Adrenal gland (tissue), 12 donors: ENCODE results near the gene PRKCE. TPM values are rescaled to one million over a fixed set of nuclear protein-coding genes. Genes with fewer than 3 reads are reported as not detected.

Source experiments
- DNase-seq, 7 donors: peaks; one replicate each; pipeline ENCODE4 v3.0.0-alpha.2; 2019 to 2020
- H3K27ac ChIP-seq, 5 donors: fragments of 200-600 bp; sonication (generic) in 4 of 5; 1 replicate in 3 of 5; 2 replicates in 2 of 5; pipeline versions ENCODE4 v1.5.1 to v1.8.0; 2016 to 2020; ENCODE audit warnings: mild to moderate bottlenecking in 1 of 5
- H3K27me3 ChIP-seq: fragments of 200-600 bp; 2 replicates; pipeline ENCODE4 v1.8.0; 2021
- H3K36me3 ChIP-seq, 2 donors: fragments of 200-600 bp; replicated peaks in 1 of 2; 1 replicate in 1 of 2; 2 replicates in 1 of 2; pipeline versions ENCODE4 v1.5.1 to v1.8.0; 2018 to 2022
- H3K4me1 ChIP-seq, 2 donors: fragments of 200-600 bp; replicated peaks in 1 of 2; 1 replicate in 1 of 2; 2 replicates in 1 of 2; pipeline versions ENCODE4 v1.5.1 to v1.8.0; 2018 to 2021
- H3K4me3 ChIP-seq, 4 donors: fragments of 200-600 bp; sonication (generic) in 3 of 4; one replicate each; pipeline ENCODE4 v1.5.1; 2016 to 2018
- H3K9me3 ChIP-seq, 3 donors: fragments of 200-600 bp; sonication (generic) in 1 of 3; replicated peaks in 1 of 3; 1 replicate in 2 of 3; 2 replicates in 1 of 3; pipeline versions ENCODE4 v1.5.1 to v1.8.0; 2016 to 2021
- POLR2A ChIP-seq, 2 donors: fragments of 450-650 bp; IDR thresholded peaks; one replicate each; pipeline ENCODE4 v1.6.1; 2017; ENCODE audit warnings: antibody characterized with exemption in 2 of 2, mild to moderate bottlenecking in 2 of 2, moderate library complexity in 1 of 2
- WGBS, 4 donors: extraction: QIAGEN DNeasy Blood & Tissue Kit in 2 of 4; methylation state at CpG; one replicate each; pipeline versions ENCODE4 v1.1.5 to v1.1.7; 2013 to 2017; 5-methylcytosine and 5-hydroxymethylcytosine counted together
- intact Hi-C, 2 donors: fragments of 100-400 bp; cut with DNase I; formaldehyde crosslinking; loops; one replicate each; pipeline versions ENCODE4 v1.14.1 to v1.15.0; 2022 to 2023
- polyA plus RNA-seq, 3 donors: library from polyadenylated mRNA; stranded (reverse); fragments of 200-250 nt in 2 of 3; fragments of 350-450 nt in 1 of 3; fragmentation: Illumina TruSeq in 1 of 3; extraction: RNeasy Lipid Tissue Mini Kit (QIAGEN cat#74804) in 1 of 3; gene quantifications; one replicate each; pipeline ENCODE4 v1.2.3, GENCODE V29; 2013 to 2014
- total RNA-seq, 9 donors: library from RNA; depleted of rRNA in 4 of 9; stranded (reverse); fragments of >200 nt in 4 of 9; fragments of 120-200 nt in 1 of 9; fragmentation: NEBNext Ultra II Directional in 1 of 9; extraction: Animal tissue kit (Norgen Biotek cat#: 25700) in 1 of 9; gene quantifications; one replicate each; pipeline versions ENCODE4 v1.1.0 to v1.2.4, GENCODE V29; 2013 to 2023
- TF ChIP-seq, protein P1 (sequence below), 6 experiments: fragments of 450-650 bp in 4 of 6; fragments of 200-600 bp in 2 of 6; sonication (generic) in 1 of 6; IDR thresholded peaks; 1 replicate in 5 of 6; 2 replicates in 1 of 6; pipeline versions ENCODE4 v1.5.1 to v1.8.0; 2016 to 2021; ENCODE audit warnings: antibody characterized with exemption in 6 of 6, mild to moderate bottlenecking in 2 of 6, moderate library complexity in 1 of 6
- donor health status: healthy with polysubstance abuse.
- donor health status: Bipolar disorder and iron deficiency.
- donor health status: DM: yes; HTN: yes; CAD: no.
- donor health status: DM: no; HTN: no; CAD: no.
- donor health status: DM: no; HTN: no; CAD: no.
- donor health status: DM: yes; HTN: yes; CAD: no.

Gene PRKCE
- total and polyA plus RNA-seq, 12 donors = 1.9 to 19.2 (median 8.0) TPM

DNA sequence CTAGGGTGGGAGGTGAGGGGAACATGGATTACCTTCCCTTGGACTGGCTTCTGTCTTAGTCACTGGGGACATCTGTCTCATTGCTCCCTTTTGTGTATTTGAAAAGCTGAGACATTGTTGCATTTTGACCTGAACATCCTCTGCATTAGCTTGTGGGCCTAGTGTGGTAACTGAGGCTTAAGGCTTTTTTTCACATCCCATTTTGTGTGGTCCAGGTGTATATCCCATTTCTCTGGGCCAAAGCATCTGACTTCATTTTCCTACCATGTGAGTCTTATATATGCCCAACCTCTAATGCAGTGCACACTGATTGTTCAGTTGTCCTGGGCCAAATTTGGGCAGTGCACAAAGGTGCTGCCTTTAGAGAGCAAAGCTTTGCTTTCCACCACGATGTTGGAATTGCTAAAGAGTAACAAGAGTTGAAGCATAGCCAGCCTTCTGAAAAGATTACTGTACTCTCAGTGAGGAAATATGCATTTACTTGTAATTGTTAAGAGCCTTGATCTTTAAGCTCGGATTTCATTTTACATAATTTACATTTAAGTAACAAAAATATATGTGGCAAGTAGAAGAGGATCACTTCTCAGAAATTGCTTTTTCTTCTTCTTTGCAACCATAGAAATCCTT, 13.3 kb downstream of the PRKCE start:
- DNase-seq = no peak
- Histone ChIP-seq H3K27me3 (no peaks in the 10 kb centered on the region), H3K9me3 (no peaks in the 10 kb centered on the region), H3K27ac (no peak overlapping the region), H3K36me3 (no peaks in the 10 kb centered on the region), H3K4me1 (peaks cover 9 to 14% of the 10 kb centered on the region in 2 donors), H3K4me3 (no peak overlapping the region)
- WGBS, 4 donors = 47 to 70% (median 67%) methylated on average over 2 of the region's 2 CpGs
- intact Hi-C loops = loop anchor here in 1 of 2 donors (5.0 kb wide), 1 partner anchor 43 kb away; no protein-coding TSS in a partner anchor
- TF ChIP-seq POLR2A (IDR thresholded peaks at IDR 0.05) = no peak
- TF ChIP-seq, protein P1, sequence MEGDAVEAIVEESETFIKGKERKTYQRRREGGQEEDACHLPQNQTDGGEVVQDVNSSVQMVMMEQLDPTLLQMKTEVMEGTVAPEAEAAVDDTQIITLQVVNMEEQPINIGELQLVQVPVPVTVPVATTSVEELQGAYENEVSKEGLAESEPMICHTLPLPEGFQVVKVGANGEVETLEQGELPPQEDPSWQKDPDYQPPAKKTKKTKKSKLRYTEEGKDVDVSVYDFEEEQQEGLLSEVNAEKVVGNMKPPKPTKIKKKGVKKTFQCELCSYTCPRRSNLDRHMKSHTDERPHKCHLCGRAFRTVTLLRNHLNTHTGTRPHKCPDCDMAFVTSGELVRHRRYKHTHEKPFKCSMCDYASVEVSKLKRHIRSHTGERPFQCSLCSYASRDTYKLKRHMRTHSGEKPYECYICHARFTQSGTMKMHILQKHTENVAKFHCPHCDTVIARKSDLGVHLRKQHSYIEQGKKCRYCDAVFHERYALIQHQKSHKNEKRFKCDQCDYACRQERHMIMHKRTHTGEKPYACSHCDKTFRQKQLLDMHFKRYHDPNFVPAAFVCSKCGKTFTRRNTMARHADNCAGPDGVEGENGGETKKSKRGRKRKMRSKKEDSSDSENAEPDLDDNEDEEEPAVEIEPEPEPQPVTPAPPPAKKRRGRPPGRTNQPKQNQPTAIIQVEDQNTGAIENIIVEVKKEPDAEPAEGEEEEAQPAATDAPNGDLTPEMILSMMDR (IDR thresholded peaks at IDR 0.05) = no peak

DNA sequence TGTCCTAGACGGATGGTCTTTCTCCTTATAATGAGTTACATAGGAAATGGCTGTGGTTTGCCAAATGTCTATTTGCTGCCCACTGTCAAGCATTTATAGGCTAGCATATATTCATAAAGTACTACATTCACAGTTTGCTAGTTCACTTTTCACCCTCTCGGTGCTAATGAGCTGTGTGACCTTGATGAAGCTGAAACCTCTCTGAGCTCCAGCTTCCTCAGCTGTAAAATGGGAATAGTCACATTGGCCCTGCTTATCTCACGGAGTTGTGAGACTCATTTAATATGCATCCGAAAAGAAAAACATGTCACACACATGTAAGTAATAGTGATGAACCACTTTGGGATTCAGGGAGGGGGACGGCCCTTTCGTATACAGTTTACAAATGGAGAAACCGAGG, 17.0 kb downstream of the PRKCE start:
- no peak for TF ChIP-seq POLR2A (IDR thresholded peaks at IDR 0.05)
- TF ChIP-seq, protein P1 (IDR thresholded peaks at IDR 0.05) = no peak
- Histone ChIP-seq H3K36me3 (no peaks in the 10 kb centered on the region), H3K4me3 (no peak overlapping the region), H3K9me3 (no peaks in the 10 kb centered on the region), H3K27me3 (no peaks in the 10 kb centered on the region), H3K4me1 (peaks cover 9 to 14% of the 10 kb centered on the region in 2 donors), H3K27ac (peak overlapping the region in 2 of 5 donors; percentile 81 to 82)
- intact Hi-C loops = loop anchor here in 1 of 2 donors (5.0 kb wide), 1 partner anchor 39 kb away; no protein-coding TSS in a partner anchor
- DNase-seq = no peak
- 81 to 91% (median 87%) methylated on average over 7 of the region's 7 CpGs for WGBS, 4 donors

GRCh38 chr2:45669032-45669486, 17.6 kb downstream of the PRKCE start:
- TF ChIP-seq, protein P1 (IDR thresholded peaks at IDR 0.05) = no peak
- Histone ChIP-seq H3K9me3 (no peaks in the 10 kb centered on the region), H3K27ac (peak overlapping the region in 3 of 5 donors; percentile 53 to 82 (median 81)), H3K4me3 (no peak overlapping the region), H3K36me3 (no peaks in the 10 kb centered on the region), H3K4me1 (peaks cover 9 to 14% of the 10 kb centered on the region in 2 donors), H3K27me3 (no peaks in the 10 kb centered on the region)
- intact Hi-C loops = loop anchor here in 1 of 2 donors (5.0 kb wide), 1 partner anchor 38 kb away; no protein-coding TSS in a partner anchor
- WGBS, 4 donors = 33 to 52% (median 44%) methylated on average over 7 of the region's 7 CpGs
- DNase-seq = peak in 4 of 7 donors; percentile 30 to 47 (median 41)

DNA sequence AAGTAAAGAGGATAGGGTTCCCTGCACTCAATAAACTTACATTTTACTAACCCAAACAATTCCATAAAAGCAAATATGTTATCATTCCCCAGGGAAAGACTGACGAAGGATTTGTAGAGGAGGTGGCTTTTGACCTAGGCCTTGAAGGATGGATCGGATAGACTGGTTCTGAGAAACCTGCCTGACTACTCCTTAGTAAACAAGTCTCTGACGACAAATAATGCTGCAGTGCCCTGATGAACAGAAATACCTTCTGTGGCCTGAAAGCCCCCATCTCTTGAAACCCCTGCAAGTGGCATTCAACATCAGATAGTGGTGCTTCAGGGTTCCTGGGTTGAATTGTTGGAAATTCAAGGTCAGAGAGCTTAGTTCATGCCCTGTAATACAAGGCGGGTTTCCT, 19.2 kb downstream of the PRKCE start:
- peaks cover 20 to 29% of the 10 kb centered on the region in 2 donors for H3K4me1 ChIP-seq
- no peak for TF ChIP-seq POLR2A (IDR thresholded peaks at IDR 0.05)
- TF ChIP-seq, protein P1 (IDR thresholded peaks at IDR 0.05) = no peak
- DNase-seq = no peak
- no peaks in the 10 kb centered on the region for H3K36me3 ChIP-seq
- no peaks in the 10 kb centered on the region for H3K9me3 ChIP-seq
- intact Hi-C loops = no loop called here
- H3K27me3 ChIP-seq = no peaks in the 10 kb centered on the region
- WGBS, 4 donors = 87 to 92% (median 91%) methylated on average over 4 of the region's 4 CpGs
- no peak overlapping the region for H3K27ac ChIP-seq
- no peak overlapping the region for H3K4me3 ChIP-seq
